Measurements from ENCODE around the gene LRP8.

LRP8 gene

GRCh38 chr1:53279296-53280200, 48.3 kb downstream of the LRP8 start:
- DNase-seq = no peak

- DNase-seq = peak; percentile 64
These were observed 49.6 kb downstream of the LRP8 start for GRCh38 chr1:53278298-53278725.

GRCh38 chr1:53277326-53277725, 50.5 kb downstream of the LRP8 start:
- no peak for DNase-seq

- no peak for DNase-seq
These were observed 51.0 kb downstream of the LRP8 start for GRCh38 chr1:53276902-53277281.

- no peak for DNase-seq
These were observed 51.5 kb downstream of the LRP8 start for GRCh38 chr1:53276153-53276901.

- DNase-seq = no peak
These were observed 52.3 kb downstream of the LRP8 start for GRCh38 chr1:53275566-53275965.

GRCh38 chr1:53274541-53275185, 53.2 kb downstream of the LRP8 start:
- no peak for DNase-seq

GRCh38 chr1:53274026-53274425, 53.8 kb downstream of the LRP8 start:
- DNase-seq = no peak

GRCh38 chr1:53273526-53273925, 54.3 kb downstream of the LRP8 start:
- DNase-seq = no peak

GRCh38 chr1:53272349-53272748, 55.5 kb downstream of the LRP8 start:
- DNase-seq = no peak

- no peak for DNase-seq
These were observed 56.3 kb downstream of the LRP8 start for GRCh38 chr1:53271446-53272090.

GRCh38 chr1:53270873-53271272, 57.0 kb downstream of the LRP8 start:
- DNase-seq = no peak

GRCh38 chr1:53270107-53270506, 57.8 kb downstream of the LRP8 start:
- no peak for DNase-seq

- no peak for DNase-seq
These were observed 60.1 kb downstream of the LRP8 start for GRCh38 chr1:53267761-53268160.

- DNase-seq = peak; percentile 9
These were observed 61.8 kb downstream of the LRP8 start for GRCh38 chr1:53266038-53266437.

- no peak for DNase-seq
These were observed 62.3 kb downstream of the LRP8 start for GRCh38 chr1:53265581-53265980.

- no peak for DNase-seq
These were observed 63.8 kb downstream of the LRP8 start for GRCh38 chr1:53264048-53264447.

- no peak for DNase-seq
These were observed 65.9 kb downstream of the LRP8 start for GRCh38 chr1:53262000-53262399.

- no peak for DNase-seq
These were observed 67.1 kb downstream of the LRP8 start for GRCh38 chr1:53260631-53261247.

GRCh38 chr1:53259932-53260331, 67.9 kb downstream of the LRP8 start:
- no peak for DNase-seq

GRCh38 chr1:53258216-53258615, 69.7 kb downstream of the LRP8 start:
- no peak for DNase-seq

GRCh38 chr1:53257454-53258081, 70.3 kb downstream of the LRP8 start:
- DNase-seq = no peak
